GM23338 (cell line): ENCODE measurements around the gene HOXD1. TPM values are rescaled to one million over a fixed set of nuclear protein-coding genes. Genes with fewer than 3 reads are reported as not detected.

Source experiments
- ATAC-seq: fragments of 200-7000 bp; cut with Tn5 transposase; 3 replicates; pipeline ENCODE4 v1.9.1; 2020
- DNase-seq: peaks from one replicate; pipeline ENCODE4 v3.0.0-alpha.2; 2015; ENCODE audit warnings: low spot score
- H2AFZ ChIP-seq: fragments of 200-600 bp; sonication (generic); 2 replicates; pipeline ENCODE4 v1.8.0; 2016; ENCODE audit warnings: antibody characterized with exemption, mild to moderate bottlenecking, moderate library complexity
- H3F3A ChIP-seq: fragments of 200-600 bp; sonication (generic); replicated peaks from 2 replicates; pipeline ENCODE4 v1.8.0; 2017; ENCODE audit warnings: antibody characterized with exemption, mixed run types, low read depth
- H3K27ac ChIP-seq: fragments of 200-600 bp; sonication (generic); 2 replicates; pipeline ENCODE4 v1.6.1; 2016; ENCODE audit warnings: low read depth
- H3K27me3 ChIP-seq: fragments of 200-600 bp; sonication (generic); 2 replicates; pipeline ENCODE4 v1.8.0; 2016; ENCODE audit warnings: mild to moderate bottlenecking, mixed run types, moderate library complexity; ENCODE audit not compliant: insufficient read depth
- H3K36me3 ChIP-seq: fragments of 200-600 bp; sonication (generic); 2 replicates; pipeline ENCODE4 v1.8.0; 2016; ENCODE audit warnings: mild to moderate bottlenecking; ENCODE audit not compliant: insufficient read depth
- H3K4me1 ChIP-seq: fragments of 200-600 bp; sonication (generic); 2 replicates; pipeline ENCODE4 v1.8.0; 2016; ENCODE audit warnings: mild to moderate bottlenecking, moderate library complexity; ENCODE audit not compliant: insufficient read depth
- H3K4me2 ChIP-seq: fragments of 200-600 bp; sonication (generic); 2 replicates; pipeline ENCODE4 v1.7.1; 2017; ENCODE audit warnings: mixed run types
- H3K4me3 ChIP-seq: fragments of 200-600 bp; sonication (generic); 2 replicates; pipeline ENCODE4 v1.6.1; 2016; ENCODE audit warnings: mixed run types
- H3K79me2 ChIP-seq: fragments of 200-600 bp; sonication (generic); replicated peaks from 2 replicates; pipeline ENCODE4 v1.8.0; 2017; ENCODE audit warnings: mild to moderate bottlenecking; ENCODE audit not compliant: insufficient read depth
- H3K9me2 ChIP-seq: fragments of 200-600 bp; sonication (generic); 2 replicates; pipeline ENCODE4 v1.8.0; 2017; ENCODE audit not compliant: insufficient read depth
- H4K20me1 ChIP-seq: fragments of 200-600 bp; sonication (generic); replicated peaks from 2 replicates; pipeline ENCODE4 v1.8.0; 2017; ENCODE audit warnings: mild to moderate bottlenecking; ENCODE audit not compliant: insufficient read depth
- H3K27ac Mint-ChIP-seq: 2 replicates; pipeline ENCODE4 v1.8.0; 2020; ENCODE audit warnings: inconsistent platforms, mild to moderate bottlenecking, moderate library complexity, mixed read lengths
- H3K27me3 Mint-ChIP-seq: 3 replicates; pipeline ENCODE4 v1.8.0; 2022; ENCODE audit warnings: low read depth, mild to moderate bottlenecking, moderate library complexity, mixed read lengths, inconsistent platforms; ENCODE audit not compliant: insufficient read depth, poor library complexity
- H3K36me3 Mint-ChIP-seq: 3 replicates; pipeline ENCODE4 v1.8.0; 2021; ENCODE audit warnings: low read depth, mild to moderate bottlenecking, inconsistent platforms, moderate library complexity, mixed read lengths
- H3K4me1 Mint-ChIP-seq: 3 replicates; pipeline ENCODE4 v1.8.0; 2020; ENCODE audit warnings: mild to moderate bottlenecking, inconsistent platforms, mixed read lengths
- H3K4me3 Mint-ChIP-seq: 3 replicates; pipeline ENCODE4 v1.8.0; 2021; ENCODE audit warnings: moderate library complexity, mild to moderate bottlenecking, inconsistent platforms, mixed read lengths
- H3K9me3 Mint-ChIP-seq: 3 replicates; pipeline ENCODE4 v1.8.0; 2020; ENCODE audit warnings: moderate library complexity, mild to moderate bottlenecking, inconsistent platforms, mixed read lengths
- CREB1 ChIP-seq: fragments of 250-450 bp; sonication (Bioruptor Pico); IDR thresholded peaks from 2 replicates; pipeline ENCODE4 v1.5.0; 2020; ENCODE audit warnings: low read depth, mild to moderate bottlenecking, moderate library complexity
- EZH2 ChIP-seq: fragments of 200-600 bp; sonication (generic); IDR thresholded peaks from one replicate; pipeline ENCODE4 v1.8.0; 2017; ENCODE audit warnings: antibody characterized with exemption, mild to moderate bottlenecking, low read depth; ENCODE audit not compliant: unreplicated experiment
- EZH2phosphoT487 ChIP-seq: fragments of 200-600 bp; sonication (generic); IDR thresholded peaks from one replicate; pipeline ENCODE4 v1.8.1; 2018; ENCODE audit warnings: antibody characterized with exemption; ENCODE audit not compliant: unreplicated experiment
- JUNB ChIP-seq: IDR thresholded peaks from one replicate; pipeline ENCODE4 v1.6.1; 2016; ENCODE audit warnings: antibody characterized with exemption; ENCODE audit not compliant: unreplicated experiment
- STAT1 ChIP-seq: IDR thresholded peaks from one replicate; pipeline ENCODE4 v1.6.1; 2016; ENCODE audit warnings: antibody characterized with exemption; ENCODE audit not compliant: unreplicated experiment
- polyA plus RNA-seq: library from polyadenylated mRNA; unstranded; fragments of >200 nt; fragmentation: Nextera tagmentation; extraction: Ambion mirVana; gene quantifications from 2 replicates; pipeline ENCODE4 v1.2.1, GENCODE V29; 2016
- total RNA-seq: library from RNA; depleted of rRNA; stranded (reverse); fragments of >200 nt; shearing (Covaris generic); gene quantifications from 2 replicates; pipeline ENCODE4 v1.2.3, GENCODE V29; 2014
- TF ChIP-seq, protein P1 (sequence below), 2 experiments: fragments of 200-600 bp in 1 of 2; sonication (generic) in 1 of 2; conservative IDR thresholded peaks; 2 replicates each; pipeline versions ENCODE4 v1.5.1 to v1.6.1; 2016 to 2017; ENCODE audit warnings: antibody characterized with exemption in 2 of 2, low read depth in 2 of 2, mild to moderate bottlenecking in 2 of 2, moderate library complexity in 1 of 2
- TF ChIP-seq, protein P2 (sequence below): IDR thresholded peaks from one replicate; pipeline ENCODE4 v1.6.1; 2018; ENCODE audit warnings: antibody characterized with exemption; ENCODE audit not compliant: unreplicated experiment

The HOXD1 gene
- total and polyA plus RNA-seq, 2 experiments from 2014 or later, result not detected

DNA sequence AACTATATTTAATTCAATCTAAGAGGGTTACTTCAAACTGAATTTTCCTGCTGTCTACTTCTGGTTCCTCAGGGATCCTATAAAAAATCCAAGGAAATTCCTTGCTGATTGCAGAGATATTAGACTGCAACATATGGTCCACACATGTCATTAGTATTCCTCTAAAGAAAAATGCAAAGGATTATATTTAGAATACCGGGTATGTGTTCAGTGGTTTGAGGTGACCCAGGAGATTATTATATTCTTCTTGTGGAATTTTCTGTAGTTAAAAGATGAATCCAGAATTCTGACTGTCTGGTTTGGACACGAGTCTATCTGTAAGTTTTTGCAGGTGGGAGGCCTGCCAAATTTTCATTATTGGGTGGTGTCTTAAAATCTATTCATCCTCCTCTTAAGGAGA, 18.2 kb downstream of the HOXD1 start:
- DNase-seq (no peak), ATAC-seq (no peak)
- Mint-ChIP-seq H3K27ac (no peak overlapping the region), H3K27me3 (peaks cover 3% of the 10 kb centered on the region), H3K9me3 (no peaks in the 10 kb centered on the region), H3K36me3 (no peaks in the 10 kb centered on the region), H3K4me1 (no peaks in the 10 kb centered on the region), H3K4me3 (no peak overlapping the region)
- Histone ChIP-seq H4K20me1 (no peaks in the 10 kb centered on the region), H3K27me3 (no peaks in the 10 kb centered on the region), H3K36me3 (no peaks in the 10 kb centered on the region), H3K9me2 (no peaks in the 10 kb centered on the region), H3K27ac (no peak overlapping the region), H3K79me2 (no peaks in the 10 kb centered on the region), H3K4me2 (no peak overlapping the region), H3F3A (no peaks in the 10 kb centered on the region), H2AFZ (no peak overlapping the region), H3K4me3 (no peak overlapping the region), H3K4me1 (no peaks in the 10 kb centered on the region)
- TF ChIP-seq STAT1 (no peak), JUNB (no peak), CREB1 (CRISPR knock-in tag) (no peak), EZH2 (no peak)
- TF ChIP-seq, protein P1, sequence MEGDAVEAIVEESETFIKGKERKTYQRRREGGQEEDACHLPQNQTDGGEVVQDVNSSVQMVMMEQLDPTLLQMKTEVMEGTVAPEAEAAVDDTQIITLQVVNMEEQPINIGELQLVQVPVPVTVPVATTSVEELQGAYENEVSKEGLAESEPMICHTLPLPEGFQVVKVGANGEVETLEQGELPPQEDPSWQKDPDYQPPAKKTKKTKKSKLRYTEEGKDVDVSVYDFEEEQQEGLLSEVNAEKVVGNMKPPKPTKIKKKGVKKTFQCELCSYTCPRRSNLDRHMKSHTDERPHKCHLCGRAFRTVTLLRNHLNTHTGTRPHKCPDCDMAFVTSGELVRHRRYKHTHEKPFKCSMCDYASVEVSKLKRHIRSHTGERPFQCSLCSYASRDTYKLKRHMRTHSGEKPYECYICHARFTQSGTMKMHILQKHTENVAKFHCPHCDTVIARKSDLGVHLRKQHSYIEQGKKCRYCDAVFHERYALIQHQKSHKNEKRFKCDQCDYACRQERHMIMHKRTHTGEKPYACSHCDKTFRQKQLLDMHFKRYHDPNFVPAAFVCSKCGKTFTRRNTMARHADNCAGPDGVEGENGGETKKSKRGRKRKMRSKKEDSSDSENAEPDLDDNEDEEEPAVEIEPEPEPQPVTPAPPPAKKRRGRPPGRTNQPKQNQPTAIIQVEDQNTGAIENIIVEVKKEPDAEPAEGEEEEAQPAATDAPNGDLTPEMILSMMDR (conservative IDR thresholded peaks at IDR 0.05; ENCODE audit: low read depth in 2 of 2), result no peak
- TF ChIP-seq, protein P2, sequence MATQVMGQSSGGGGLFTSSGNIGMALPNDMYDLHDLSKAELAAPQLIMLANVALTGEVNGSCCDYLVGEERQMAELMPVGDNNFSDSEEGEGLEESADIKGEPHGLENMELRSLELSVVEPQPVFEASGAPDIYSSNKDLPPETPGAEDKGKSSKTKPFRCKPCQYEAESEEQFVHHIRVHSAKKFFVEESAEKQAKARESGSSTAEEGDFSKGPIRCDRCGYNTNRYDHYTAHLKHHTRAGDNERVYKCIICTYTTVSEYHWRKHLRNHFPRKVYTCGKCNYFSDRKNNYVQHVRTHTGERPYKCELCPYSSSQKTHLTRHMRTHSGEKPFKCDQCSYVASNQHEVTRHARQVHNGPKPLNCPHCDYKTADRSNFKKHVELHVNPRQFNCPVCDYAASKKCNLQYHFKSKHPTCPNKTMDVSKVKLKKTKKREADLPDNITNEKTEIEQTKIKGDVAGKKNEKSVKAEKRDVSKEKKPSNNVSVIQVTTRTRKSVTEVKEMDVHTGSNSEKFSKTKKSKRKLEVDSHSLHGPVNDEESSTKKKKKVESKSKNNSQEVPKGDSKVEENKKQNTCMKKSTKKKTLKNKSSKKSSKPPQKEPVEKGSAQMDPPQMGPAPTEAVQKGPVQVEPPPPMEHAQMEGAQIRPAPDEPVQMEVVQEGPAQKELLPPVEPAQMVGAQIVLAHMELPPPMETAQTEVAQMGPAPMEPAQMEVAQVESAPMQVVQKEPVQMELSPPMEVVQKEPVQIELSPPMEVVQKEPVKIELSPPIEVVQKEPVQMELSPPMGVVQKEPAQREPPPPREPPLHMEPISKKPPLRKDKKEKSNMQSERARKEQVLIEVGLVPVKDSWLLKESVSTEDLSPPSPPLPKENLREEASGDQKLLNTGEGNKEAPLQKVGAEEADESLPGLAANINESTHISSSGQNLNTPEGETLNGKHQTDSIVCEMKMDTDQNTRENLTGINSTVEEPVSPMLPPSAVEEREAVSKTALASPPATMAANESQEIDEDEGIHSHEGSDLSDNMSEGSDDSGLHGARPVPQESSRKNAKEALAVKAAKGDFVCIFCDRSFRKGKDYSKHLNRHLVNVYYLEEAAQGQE, result no peak

DNA sequence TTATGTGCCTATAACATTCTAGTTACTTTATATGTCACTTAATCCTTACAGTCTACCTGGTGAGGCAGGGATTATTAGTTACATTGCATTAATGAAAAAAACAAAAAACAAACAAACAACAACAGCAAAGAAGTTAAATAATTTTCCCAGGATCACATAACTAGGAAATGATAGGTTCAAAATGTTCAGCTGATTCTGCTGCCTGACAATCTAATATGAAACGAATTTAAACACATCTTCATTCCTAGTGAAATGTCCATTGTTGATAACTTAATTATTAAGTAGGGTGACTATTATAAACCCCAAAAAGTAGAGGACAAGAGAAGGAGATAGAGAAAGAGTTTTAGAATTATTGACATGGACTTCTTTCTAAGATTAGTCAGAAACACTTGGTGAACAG, 22.6 kb downstream of the HOXD1 start:
- no peaks in the 10 kb centered on the region for H3K36me3 Mint-ChIP-seq
- no peaks in the 10 kb centered on the region for H4K20me1 ChIP-seq
- H3K79me2 ChIP-seq, result no peaks in the 10 kb centered on the region
- no peaks in the 10 kb centered on the region for H3K4me1 Mint-ChIP-seq
- DNase-seq (no peak), ATAC-seq (no peak)
- H3K27me3 ChIP-seq, result no peaks in the 10 kb centered on the region
- no peaks in the 10 kb centered on the region for H3K36me3 ChIP-seq
- no peaks in the 10 kb centered on the region for H3F3A ChIP-seq
- H3K27me3 Mint-ChIP-seq, result no peaks in the 10 kb centered on the region
- no peak overlapping the region for H3K27ac Mint-ChIP-seq
- no peaks in the 10 kb centered on the region for H3K9me3 Mint-ChIP-seq
- H2AFZ ChIP-seq, result no peak overlapping the region
- no peak overlapping the region for H3K4me2 ChIP-seq
- H3K4me3 ChIP-seq, result no peak overlapping the region
- H3K27ac ChIP-seq, result no peak overlapping the region
- H3K4me1 ChIP-seq, result no peaks in the 10 kb centered on the region
- H3K9me2 ChIP-seq, result no peaks in the 10 kb centered on the region
- H3K4me3 Mint-ChIP-seq, result no peak overlapping the region
- TF ChIP-seq JUNB (no peak), STAT1 (no peak), EZH2phosphoT487 (no peak)
- TF ChIP-seq, protein P1 (conservative IDR thresholded peaks at IDR 0.05; ENCODE audit: low read depth in 2 of 2), result no peak
- TF ChIP-seq, protein P2, result no peak
